Ovary (tissue), 9 donors: Measurements from ENCODE around the gene SENP8. TPM values are rescaled to one million over a fixed set of nuclear protein-coding genes. Genes with fewer than 3 reads are reported as not detected.

ENCODE experiments used
- DNase-seq, 5 donors: peaks; one replicate each; pipeline ENCODE4 v3.0.0-alpha.2; 2019 to 2020
- H3K27ac ChIP-seq, 2 donors: fragments of 200-600 bp; one replicate each; pipeline versions ENCODE4 v1.5.1 to v1.8.0; 2019 to 2022
- H3K27me3 ChIP-seq: fragments of 200-600 bp; one replicate; pipeline ENCODE4 v1.8.0; 2022
- H3K36me3 ChIP-seq: fragments of 200-600 bp; sonication (generic); one replicate; pipeline ENCODE4 v1.5.1; 2019
- H3K4me1 ChIP-seq: one replicate; pipeline ENCODE4 v1.8.1; 2013; ENCODE audit warnings: mild to moderate bottlenecking, moderate library complexity; ENCODE audit not compliant: insufficient read depth
- H3K4me3 ChIP-seq: fragments of 200-600 bp; sonication (generic); one replicate; pipeline ENCODE4 v1.5.1; 2017
- H3K9me3 ChIP-seq, 2 donors: fragments of 200-600 bp in 1 of 2; sonication (generic) in 1 of 2; one replicate each; pipeline versions ENCODE4 v1.5.1 to v1.8.1; 2013 to 2019; ENCODE audit warnings: mild to moderate bottlenecking in 1 of 2, moderate library complexity in 1 of 2
- CTCF ChIP-seq, 3 donors: fragments of 450-650 bp in 2 of 3; fragments of 200-600 bp in 1 of 3; IDR thresholded peaks; one replicate each; pipeline versions ENCODE4 v1.5.1 to v1.8.0; 2016 to 2022; ENCODE audit warnings: antibody characterized with exemption in 3 of 3, mild to moderate bottlenecking in 1 of 3
- EP300 ChIP-seq: sonication (generic); formaldehyde crosslinking; IDR thresholded peaks from one replicate; pipeline ENCODE4 v1.6.1; 2017; ENCODE audit warnings: antibody characterized with exemption
- POLR2A ChIP-seq: fragments of 450-650 bp; IDR thresholded peaks from one replicate; pipeline ENCODE4 v1.6.1; 2017; ENCODE audit warnings: antibody characterized with exemption, mild to moderate bottlenecking, moderate library complexity
- WGBS, 3 donors: extraction: QIAGEN DNeasy Blood & Tissue Kit in 1 of 3; methylation state at CpG; one replicate each; pipeline versions ENCODE4 v1.1.5 to v1.1.7; 2013 to 2017; 5-methylcytosine and 5-hydroxymethylcytosine counted together
- intact Hi-C, 4 donors: fragments of 100-400 bp; cut with DNase I; formaldehyde crosslinking; loops; one replicate each; pipeline versions ENCODE4 v1.11.0 to v1.15.1; 2022 to 2023
- polyA plus RNA-seq, 2 donors: library from polyadenylated mRNA; stranded (reverse); fragments of 200-250 nt in 1 of 2; fragments of 350-450 nt in 1 of 2; fragmentation: Illumina TruSeq in 1 of 2; extraction: RNeasy Lipid Tissue Mini Kit (QIAGEN cat#74804) in 1 of 2; gene quantifications; one replicate each; pipeline ENCODE4 v1.2.3, GENCODE V29; 2013 to 2014
- total RNA-seq, 7 donors: library from RNA; depleted of rRNA in 2 of 7; stranded (reverse); fragments of >200 nt in 2 of 7; fragmentation: NEBNext Ultra II Directional in 3 of 7; extraction: Animal tissue kit (Norgen Biotek cat#: 25700) in 3 of 7; gene quantifications; one replicate each; pipeline versions ENCODE4 v1.1.0 to v1.2.4, GENCODE V29; 2016 to 2023
- donor health status: DM: no; HTN: no; CAD: no; lungs with moderate emphysema.
- donor health status: DM: no; HTN: no; CAD: no.
- donor health status: Bipolar disorder and iron deficiency.
- donor health status: DM: yes; HTN: yes; CAD: no.
- donor health status: DM: no; HTN: no; CAD: no.
- donor health status: DM: yes; HTN: yes; CAD: no.

The SENP8 gene
- total and polyA plus RNA-seq, 9 donors = 0.72 to 5.4 (median 3.2) TPM

GRCh38 chr15:72167445-72167844, 49.2 kb downstream of the SENP8 start:
- Histone ChIP-seq H3K36me3 (no peaks in the 10 kb centered on the region), H3K4me1 (no peaks in the 10 kb centered on the region), H3K27me3 (no peaks in the 10 kb centered on the region), H3K27ac (no peak overlapping the region), H3K9me3 (no peaks in the 10 kb centered on the region), H3K4me3 (no peak overlapping the region)
- intact Hi-C loops = loop anchor here in 1 of 4 donors (10.0 kb wide), 1 partner anchor 423 kb away; no protein-coding TSS in a partner anchor
- DNase-seq = no peak
- TF ChIP-seq POLR2A (no peak), EP300 (no peak), CTCF (IDR thresholded peaks at IDR 0.05) (no peak)
- 81 to 90% (median 85%) methylated on average over 6 of the region's 6 CpGs for WGBS, 3 donors

GRCh38 chr15:72168131-72168807, 50.1 kb downstream of the SENP8 start:
- WGBS, 3 donors = 6 to 25% (median 9%) methylated on average over 7 of the region's 7 CpGs
- Histone ChIP-seq H3K4me3 (no peak overlapping the region), H3K27ac (no peak overlapping the region), H3K4me1 (no peaks in the 10 kb centered on the region), H3K36me3 (no peaks in the 10 kb centered on the region), H3K27me3 (no peaks in the 10 kb centered on the region), H3K9me3 (no peaks in the 10 kb centered on the region)
- intact Hi-C loops = loop anchor here in 1 of 4 donors (10.0 kb wide), 1 partner anchor 423 kb away; no protein-coding TSS in a partner anchor
- peak in 1 of 5 donors; percentile 57 for DNase-seq
- TF ChIP-seq CTCF (IDR thresholded peaks at IDR 0.05) (no peak), EP300 (no peak), POLR2A (no peak)

GRCh38 chr15:72168808-72169190, 50.6 kb downstream of the SENP8 start:
- TF ChIP-seq CTCF (IDR thresholded peaks at IDR 0.05) (no peak), POLR2A (no peak), EP300 (no peak)
- H3K4me1 ChIP-seq = no peaks in the 10 kb centered on the region
- H3K27me3 ChIP-seq = no peaks in the 10 kb centered on the region
- DNase-seq = no peak
- no peaks in the 10 kb centered on the region for H3K36me3 ChIP-seq
- no peak overlapping the region for H3K4me3 ChIP-seq
- no peak overlapping the region for H3K27ac ChIP-seq
- WGBS, 3 donors = 30 to 40% (median 38%) methylated on average over 4 of the region's 4 CpGs
- H3K9me3 ChIP-seq = no peaks in the 10 kb centered on the region
- intact Hi-C loops = loop anchor here in 1 of 4 donors (10.0 kb wide), 1 partner anchor 424 kb away; no protein-coding TSS in a partner anchor

- Histone ChIP-seq H3K27ac (no peak overlapping the region), H3K27me3 (no peaks in the 10 kb centered on the region), H3K36me3 (no peaks in the 10 kb centered on the region), H3K4me1 (no peaks in the 10 kb centered on the region), H3K4me3 (no peak overlapping the region), H3K9me3 (no peaks in the 10 kb centered on the region)
- WGBS, 3 donors = 74 to 83% (median 75%) methylated on average over 10 of the region's 10 CpGs
- intact Hi-C loops = loop anchor here in 1 of 4 donors (10.0 kb wide), 1 partner anchor 425 kb away; no protein-coding TSS in a partner anchor
- no peak for DNase-seq
- TF ChIP-seq POLR2A (no peak), EP300 (no peak), CTCF (IDR thresholded peaks at IDR 0.05) (no peak)
Measured at GRCh38 chr15:72169236-72169920, 51.2 kb downstream of the SENP8 start.
